Activated CD8-positive, alpha-beta T cell treated with anti-CD3 and anti-CD28 coated beads for 36 hours (primary cell): ENCODE results near the gene VPS13C. TPM values are rescaled to one million over a fixed set of nuclear protein-coding genes. Genes with fewer than 3 reads are reported as not detected.

Experiments
- ATAC-seq: fragments of 200-7000 bp; cut with Tn5 transposase; one replicate; pipeline ENCODE4 v1.10.0; 2021; ENCODE audit warnings: mild to moderate bottlenecking, moderate library complexity
- CTCF ChIA-PET: fragments of 350-600 bp; sonication (Branson Sonifier 250); formaldehyde crosslinking; loops from one replicate; lab custom pipeline; 2021; ENCODE audit warnings: antibody characterized with exemption; lab: Charles Lee
- POLR2A ChIA-PET: fragments of 350-600 bp; sonication (Branson Sonifier 250); formaldehyde crosslinking; loops from one replicate; lab custom pipeline; 2021; ENCODE audit warnings: antibody characterized with exemption; lab: Charles Lee
- DNase-seq: peaks from one replicate; pipeline ENCODE4 v3.0.0-alpha.2; 2020
- H3K27ac Mint-ChIP-seq: one replicate; pipeline ENCODE4 v1.8.0; 2021; ENCODE audit warnings: mild to moderate bottlenecking, mixed read lengths
- H3K27me3 Mint-ChIP-seq: one replicate; pipeline ENCODE4 v1.8.0; 2021; ENCODE audit warnings: mixed read lengths
- H3K36me3 Mint-ChIP-seq: one replicate; pipeline ENCODE4 v1.8.0; 2021; ENCODE audit warnings: low read depth, mixed read lengths
- H3K4me1 Mint-ChIP-seq: one replicate; pipeline ENCODE4 v1.8.0; 2021; ENCODE audit warnings: low read depth, mixed read lengths
- H3K4me3 Mint-ChIP-seq: one replicate; pipeline ENCODE4 v1.8.0; 2021; ENCODE audit warnings: mild to moderate bottlenecking, moderate library complexity, mixed read lengths
- H3K9me3 Mint-ChIP-seq: one replicate; pipeline ENCODE4 v1.8.0; 2021; ENCODE audit warnings: mixed read lengths
- intact Hi-C: fragments of 100-400 bp; cut with micrococcal nuclease; formaldehyde crosslinking; loops from one replicate; pipeline ENCODE4 v1.10.0; 2022
- total RNA-seq, 2 experiments: library from RNA; stranded (reverse); gene quantifications; one replicate each; pipeline ENCODE4 v1.2.3, GENCODE V29; 2021
- TF ChIP-seq, protein P1 (sequence below): fragments of 200-600 bp; IDR thresholded peaks from one replicate; pipeline ENCODE4 v1.8.0; 2022; ENCODE audit warnings: antibody characterized with exemption, mild to moderate bottlenecking

VPS13C gene
- total RNA-seq, 2 experiments from 2014 or later = 41.4 to 45.9 TPM

DNA sequence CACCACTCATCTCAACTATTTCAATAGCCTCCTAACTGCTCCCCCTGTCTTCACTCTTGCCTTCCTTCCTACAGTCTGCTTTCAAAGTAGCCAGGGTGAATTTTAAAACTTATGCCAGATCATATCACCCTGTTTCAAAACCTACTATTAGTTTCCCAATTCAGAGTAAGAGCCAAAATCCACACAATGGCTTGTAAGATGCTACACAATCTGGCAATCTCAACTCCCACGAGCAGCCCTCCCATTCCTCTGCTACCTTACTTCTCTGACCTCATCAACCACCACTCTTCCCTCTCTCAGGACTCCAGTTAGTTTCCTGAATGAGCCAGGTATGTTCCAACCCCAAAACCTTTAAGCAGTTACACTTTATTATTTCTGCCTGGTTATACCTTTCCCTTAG lies 62.5 kb downstream of the VPS13C start:
- TF ChIP-seq, protein P1, sequence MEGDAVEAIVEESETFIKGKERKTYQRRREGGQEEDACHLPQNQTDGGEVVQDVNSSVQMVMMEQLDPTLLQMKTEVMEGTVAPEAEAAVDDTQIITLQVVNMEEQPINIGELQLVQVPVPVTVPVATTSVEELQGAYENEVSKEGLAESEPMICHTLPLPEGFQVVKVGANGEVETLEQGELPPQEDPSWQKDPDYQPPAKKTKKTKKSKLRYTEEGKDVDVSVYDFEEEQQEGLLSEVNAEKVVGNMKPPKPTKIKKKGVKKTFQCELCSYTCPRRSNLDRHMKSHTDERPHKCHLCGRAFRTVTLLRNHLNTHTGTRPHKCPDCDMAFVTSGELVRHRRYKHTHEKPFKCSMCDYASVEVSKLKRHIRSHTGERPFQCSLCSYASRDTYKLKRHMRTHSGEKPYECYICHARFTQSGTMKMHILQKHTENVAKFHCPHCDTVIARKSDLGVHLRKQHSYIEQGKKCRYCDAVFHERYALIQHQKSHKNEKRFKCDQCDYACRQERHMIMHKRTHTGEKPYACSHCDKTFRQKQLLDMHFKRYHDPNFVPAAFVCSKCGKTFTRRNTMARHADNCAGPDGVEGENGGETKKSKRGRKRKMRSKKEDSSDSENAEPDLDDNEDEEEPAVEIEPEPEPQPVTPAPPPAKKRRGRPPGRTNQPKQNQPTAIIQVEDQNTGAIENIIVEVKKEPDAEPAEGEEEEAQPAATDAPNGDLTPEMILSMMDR = no peak
- peaks cover 2% of the 10 kb centered on the region for H3K9me3 Mint-ChIP-seq
- POLR2A ChIA-PET = interaction anchor here (1.1 kb wide), 1 partner anchor 41 kb away, joined by 3 read pairs; no protein-coding TSS in a partner anchor

DNA sequence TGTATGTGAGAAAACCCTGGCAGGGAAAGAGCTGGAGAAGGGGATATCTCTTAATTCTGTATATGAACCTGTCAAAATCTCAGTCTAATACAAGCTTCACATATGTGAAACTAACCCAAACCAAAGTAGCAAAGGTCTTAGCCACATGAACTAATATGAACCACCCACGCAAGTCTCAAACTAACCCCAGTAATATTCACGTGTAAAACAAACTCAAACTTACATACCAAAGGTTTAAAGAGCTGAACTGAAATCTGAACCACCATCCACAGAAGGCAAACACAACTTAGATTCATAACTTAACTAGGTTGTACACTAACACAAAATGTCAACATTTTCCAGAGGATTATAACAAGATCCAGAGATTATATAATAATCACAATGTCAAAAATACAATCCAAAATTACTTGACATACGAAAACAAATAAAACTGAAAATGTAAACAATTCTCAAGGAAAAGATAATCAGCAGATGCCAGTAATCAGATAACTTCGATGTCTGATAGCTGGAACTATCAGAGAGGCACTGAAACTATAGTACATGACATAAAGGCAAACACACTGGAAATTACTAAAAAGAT lies 64.1 kb downstream of the VPS13C start:
- peaks cover 2% of the 10 kb centered on the region for H3K9me3 Mint-ChIP-seq
- DNase-seq (no peak), ATAC-seq (no peak)
- no peaks in the 10 kb centered on the region for H3K27me3 Mint-ChIP-seq
- H3K4me3 Mint-ChIP-seq = no peak overlapping the region
- CTCF ChIA-PET = interaction anchor here (1.0 to 1.6 kb wide), 2 partner anchors 16 to 75 kb away, joined by 4 to 5 read pairs; no protein-coding TSS in a partner anchor
- H3K36me3 Mint-ChIP-seq = peaks cover 39% of the 10 kb centered on the region
- peaks cover 13% of the 10 kb centered on the region for H3K4me1 Mint-ChIP-seq
- H3K27ac Mint-ChIP-seq = no peak overlapping the region
- intact Hi-C loops = no loop called here
- POLR2A ChIA-PET = no interaction called here
- TF ChIP-seq, protein P1 = no peak

More for the DNA sequence above, 62.5 kb downstream of the VPS13C start:
- Mint-ChIP-seq H3K27ac (no peak overlapping the region), H3K4me3 (no peak overlapping the region), H3K4me1 (peaks cover 10% of the 10 kb centered on the region), H3K27me3 (no peaks in the 10 kb centered on the region), H3K36me3 (peaks cover 41% of the 10 kb centered on the region)
- DNase-seq (no peak), ATAC-seq (no peak)
- CTCF ChIA-PET = interaction anchor here (1.6 kb wide), 1 partner anchor 14 kb away, joined by 5 read pairs; no protein-coding TSS in a partner anchor
- intact Hi-C loops = no loop called here

DNA sequence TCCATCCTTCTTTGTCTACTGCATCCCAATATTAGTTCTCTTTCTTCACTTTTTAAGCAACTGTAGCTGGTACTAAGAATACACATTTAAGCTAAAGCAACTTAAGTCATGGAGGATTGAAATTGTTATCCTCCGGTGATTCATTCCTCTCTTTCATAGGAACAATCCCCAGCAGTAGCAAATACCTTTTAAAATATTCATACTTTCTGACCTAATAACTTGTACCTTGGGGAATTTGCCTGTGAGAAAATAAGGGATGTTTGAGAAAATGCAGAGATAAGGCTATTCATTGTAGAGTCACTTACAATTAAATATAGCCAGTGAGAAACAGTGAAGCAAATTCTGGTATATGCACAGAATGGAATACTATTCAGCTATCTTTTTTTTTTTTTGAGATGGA lies 66.0 kb downstream of the VPS13C start:
- no peak for ATAC-seq
- Mint-ChIP-seq H3K36me3 (peaks cover 47% of the 10 kb centered on the region), H3K4me3 (no peak overlapping the region), H3K27me3 (no peaks in the 10 kb centered on the region), H3K4me1 (peaks cover 14% of the 10 kb centered on the region), H3K27ac (no peak overlapping the region), H3K9me3 (peaks cover 2% of the 10 kb centered on the region)
- CTCF ChIA-PET = interaction anchor here (1.1 kb wide), 1 partner anchor 67 kb away, joined by 3 read pairs; the partner anchor contains the start of gene VPS13C
- DNase-seq = no peak
- intact Hi-C loops = no loop called here
- POLR2A ChIA-PET = no interaction called here
- TF ChIP-seq, protein P1 = no peak

DNA sequence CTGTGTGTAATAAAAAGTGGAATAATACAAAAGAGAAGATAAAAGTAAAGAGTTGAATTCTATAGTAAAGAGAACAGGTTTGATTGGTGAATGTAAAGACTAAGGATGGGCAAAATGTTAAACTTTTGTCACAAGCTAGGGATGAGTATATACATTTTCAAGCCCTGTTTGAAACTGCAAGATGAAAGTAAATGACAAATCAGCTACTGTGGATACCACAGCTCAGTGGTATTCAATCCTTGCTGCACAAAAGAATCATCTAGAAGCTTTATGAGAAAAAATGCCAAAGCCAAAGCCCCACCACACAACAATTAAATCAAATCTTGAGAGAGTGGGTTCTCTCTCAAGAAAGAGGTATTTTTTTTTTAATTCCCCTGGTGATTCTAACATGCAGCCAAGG lies 67.7 kb downstream of the VPS13C start:
- no peaks in the 10 kb centered on the region for H3K27me3 Mint-ChIP-seq

DNA sequence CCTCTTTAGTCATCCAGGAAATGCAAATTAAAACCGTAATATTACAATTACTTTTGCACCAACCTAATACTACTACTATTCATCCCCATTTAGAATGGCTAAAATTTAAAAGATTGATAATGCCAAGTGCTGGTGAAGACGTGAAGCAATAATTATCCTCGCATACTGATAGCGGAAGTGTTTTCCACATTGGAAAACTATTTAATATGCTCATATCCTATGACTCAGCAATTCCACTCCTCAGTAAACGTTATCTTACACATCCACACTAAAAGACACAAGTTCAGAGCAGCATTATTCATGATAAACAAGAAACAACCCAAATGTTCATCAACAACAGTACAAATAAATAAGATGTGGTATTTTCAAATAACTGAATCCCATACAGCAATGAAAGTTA lies 70.6 kb downstream of the VPS13C start:
- Mint-ChIP-seq H3K27ac (no peak overlapping the region), H3K9me3 (peaks cover 3% of the 10 kb centered on the region), H3K27me3 (no peaks in the 10 kb centered on the region), H3K4me3 (no peak overlapping the region), H3K4me1 (peaks cover 5% of the 10 kb centered on the region), H3K36me3 (peaks cover 36% of the 10 kb centered on the region)
- ChIA-PET CTCF (no interaction called here), POLR2A (no interaction called here)
- DNase-seq (no peak), ATAC-seq (no peak)
- TF ChIP-seq, protein P1 = no peak
- intact Hi-C loops = no loop called here

More for the DNA sequence above, 67.7 kb downstream of the VPS13C start:
- Mint-ChIP-seq H3K4me1 (peaks cover 14% of the 10 kb centered on the region), H3K4me3 (no peak overlapping the region), H3K36me3 (peaks cover 50% of the 10 kb centered on the region), H3K9me3 (peaks cover 5% of the 10 kb centered on the region), H3K27ac (no peak overlapping the region)
- CTCF ChIA-PET = interaction anchor here (0.9 to 1.0 kb wide), 2 partner anchors 14 to 68 kb away, joined by 3 to 4 read pairs; partner anchors contain the start of gene VPS13C
- POLR2A ChIA-PET = interaction anchor here (0.7 kb wide), 1 partner anchor 51 kb away, joined by 3 read pairs; no protein-coding TSS in a partner anchor
- no peak for DNase-seq
- intact Hi-C loops = no loop called here
- ATAC-seq = no peak
- TF ChIP-seq, protein P1 = no peak
